MCF 10A (cell line): ENCODE results near the gene TADA2A. TPM values are rescaled to one million over a fixed set of nuclear protein-coding genes. Genes with fewer than 3 reads are reported as not detected.
A peak's percentile ranks its signal among the peaks of the same experiment; 100 is the strongest.
"Not testable (repeated sequence)": the region's sequence is repeated elsewhere in the genome, so short reads cannot be mapped to it uniquely, and the experiment has no call there.

Experiments
- BruUV-seq: library from RNA; stranded (reverse); fragments of 400-500 nt; replicated peaks from 2 replicates; lab custom pipeline; 2021; lab: Mats Ljungman, UMichigan
- CTCF ChIA-PET: fragments of 300-600 bp; sonication (Branson Sonifier 250); formaldehyde crosslinking; extraction: SDS; loops from one replicate; lab custom pipeline; 2021; ENCODE audit warnings: antibody characterized with exemption, inconsistent platforms; lab: Yijun Ruan, JAX
- POLR2A ChIA-PET: fragments of 300-600, 350-650 bp; sonication (Branson Sonifier 250); formaldehyde crosslinking; extraction: SDS; loops from one replicate; lab custom pipeline; 2020; ENCODE audit warnings: antibody characterized with exemption, inconsistent platforms; lab: Yijun Ruan, JAX
- DNase-seq: peaks from one replicate; pipeline ENCODE4 v3.0.0-alpha.2; 2018; ENCODE audit not compliant: unreplicated experiment
- H3K27ac Mint-ChIP-seq: one replicate; pipeline ENCODE4 v1.8.0; 2022; ENCODE audit warnings: mild to moderate bottlenecking, low read depth, mixed read lengths; ENCODE audit not compliant: unreplicated experiment
- H3K27me3 Mint-ChIP-seq: one replicate; pipeline ENCODE4 v1.8.0; 2022; ENCODE audit warnings: mixed read lengths; ENCODE audit not compliant: insufficient read depth, unreplicated experiment
- H3K36me3 Mint-ChIP-seq: one replicate; pipeline ENCODE4 v1.8.0; 2022; ENCODE audit warnings: mild to moderate bottlenecking, moderate library complexity, mixed read lengths; ENCODE audit not compliant: insufficient read depth, unreplicated experiment
- H3K4me1 Mint-ChIP-seq: one replicate; pipeline ENCODE4 v1.8.0; 2022; ENCODE audit warnings: mixed read lengths; ENCODE audit not compliant: insufficient read depth, unreplicated experiment
- H3K4me3 Mint-ChIP-seq: one replicate; pipeline ENCODE4 v1.8.0; 2022; ENCODE audit warnings: mild to moderate bottlenecking, moderate library complexity, mixed read lengths; ENCODE audit not compliant: unreplicated experiment
- H3K9me3 Mint-ChIP-seq: one replicate; pipeline ENCODE4 v1.8.0; 2022; ENCODE audit warnings: mixed read lengths; ENCODE audit not compliant: unreplicated experiment
- CTCF ChIP-seq: fragments of 200-600 bp; IDR thresholded peaks from one replicate; pipeline ENCODE4 v1.8.0; 2022; ENCODE audit warnings: antibody characterized with exemption, mild to moderate bottlenecking; ENCODE audit not compliant: unreplicated experiment
- intact Hi-C: fragments of 100-400 bp; cut with micrococcal nuclease; formaldehyde crosslinking; loops from 2 replicates; pipeline ENCODE4 v1.14.1; 2022
- total RNA-seq: library from RNA; stranded (reverse); gene quantifications from 2 replicates; pipeline ENCODE4 v1.2.3, GENCODE V29; 2022

TADA2A gene
- total RNA-seq, 1 experiment from 2014 or later = 31.3 TPM

DNA sequence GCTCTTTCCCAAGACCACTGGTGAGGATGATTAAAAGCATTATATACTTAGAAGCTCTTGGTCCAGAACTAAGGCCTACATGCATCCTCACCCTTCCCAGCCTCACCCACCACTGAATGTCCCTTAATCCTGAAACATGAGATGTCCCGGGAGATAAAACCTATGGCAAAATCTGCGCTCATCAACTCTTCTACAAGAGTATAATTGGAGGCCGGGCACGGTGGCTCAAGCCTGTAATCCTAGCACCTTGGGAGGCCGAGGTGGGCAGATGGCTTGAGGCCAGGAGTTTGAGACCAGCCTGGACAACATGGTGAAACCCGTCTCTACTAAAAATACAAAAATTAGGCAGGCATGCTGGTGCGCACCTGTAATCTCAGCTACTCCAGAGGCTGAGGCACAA is 13.3 kb upstream of the TADA2A start:
- intact Hi-C loops = no loop called here
- POLR2A ChIA-PET = interaction anchor here (0.6 kb wide), 1 partner anchor 53 kb away, joined by 3 read pairs; no protein-coding TSS in a partner anchor
- Mint-ChIP-seq H3K27ac (no peak overlapping the region), H3K36me3 (peaks cover 6% of the 10 kb centered on the region), H3K9me3 (no peaks in the 10 kb centered on the region), H3K4me3 (no peak overlapping the region), H3K4me1 (peaks cover 19% of the 10 kb centered on the region), H3K27me3 (no peaks in the 10 kb centered on the region)
- no peak for TF ChIP-seq CTCF
- CTCF ChIA-PET = interaction anchor here (0.6 kb wide), 1 partner anchor 736 kb away, joined by 4 read pairs; no protein-coding TSS in a partner anchor
- no peak for DNase-seq
- BruUV-seq = no TSS peak

- ChIA-PET POLR2A (interaction anchor here (0.6 to 1.4 kb wide), 5 partner anchors 10 to 95 kb away, joined by 3 read pairs; no protein-coding TSS in a partner anchor), CTCF (interaction anchor here (2.8 kb wide), 1 partner anchor 25 kb away, joined by 31 read pairs; the partner anchor contains the start of gene C17orf78)
- peak; percentile 77 for DNase-seq
- Mint-ChIP-seq H3K4me3 (no peak overlapping the region), H3K27me3 (no peaks in the 10 kb centered on the region), H3K9me3 (no peaks in the 10 kb centered on the region), H3K4me1 (peaks cover 11% of the 10 kb centered on the region), H3K27ac (peak overlapping the region; percentile 13), H3K36me3 (peaks cover 8% of the 10 kb centered on the region)
- intact Hi-C loops = no loop called here
- no peak for TF ChIP-seq CTCF
- BruUV-seq = no TSS peak
These were observed 7.4 kb upstream of the TADA2A start for GRCh38 chr17:37399265-37399803.

- TF ChIP-seq CTCF = no peak
- no TSS peak for BruUV-seq
- H3K27me3 Mint-ChIP-seq = no peaks in the 10 kb centered on the region
- H3K36me3 Mint-ChIP-seq = peaks cover 8% of the 10 kb centered on the region
- no peak overlapping the region for H3K27ac Mint-ChIP-seq
- H3K4me3 Mint-ChIP-seq = no peak overlapping the region
- H3K9me3 Mint-ChIP-seq = no peaks in the 10 kb centered on the region
- intact Hi-C loops = no loop called here
- ChIA-PET POLR2A (interaction anchor here (0.9 to 1.3 kb wide), 2 partner anchors 17 to 92 kb away, joined by 3 to 4 read pairs; no protein-coding TSS in a partner anchor), CTCF (no interaction called here)
- DNase-seq = no peak
- H3K4me1 Mint-ChIP-seq = peaks cover 21% of the 10 kb centered on the region
These were observed 6.2 kb upstream of the TADA2A start for GRCh38 chr17:37400505-37400904.

GRCh38 chr17:37405522-37405921 is 1.2 kb upstream of the TADA2A start:
- intact Hi-C loops, H3K27me3 Mint-ChIP-seq, H3K9me3 Mint-ChIP-seq, BruUV-seq, H3K4me1 Mint-ChIP-seq, DNase-seq: not testable (repeated sequence)
- peak overlapping the region; percentile 52 for H3K27ac Mint-ChIP-seq
- peak overlapping the region; percentile 95 for H3K4me3 Mint-ChIP-seq
- POLR2A ChIA-PET = interaction anchor here (0.8 to 8.1 kb wide), 14 partner anchors 13 to 105 kb away, joined by 3 to 111 read pairs (median 4); partner anchors contain the start of gene DUSP14
- CTCF ChIA-PET = interaction anchor here (0.7 kb wide), 1 partner anchor 44 kb away, joined by 5 read pairs; no protein-coding TSS in a partner anchor
- H3K36me3 Mint-ChIP-seq = peaks cover 17% of the 10 kb centered on the region
